ENCODE results near the gene DYDC1. TPM values are rescaled to one million over a fixed set of nuclear protein-coding genes. Genes with fewer than 3 reads are reported as not detected.
A peak's percentile ranks its signal among the peaks of the same experiment; 100 is the strongest.

DYDC1 gene
- total and polyA plus RNA-seq, 2 of the 13 experiments (the other 11 are each of a cell fraction or from before 2014, with no cell fraction given), result not detected

GRCh38 chr10:80289451-80290287 lies 66.9 kb downstream of the DYDC1 start, which contains the start of gene MAT1A (continued):
- peak; percentile 60 for TF ChIP-seq ARID5B (CRISPR knock-in tag; IDR thresholded peaks at IDR 0.05)
- TF ChIP-seq ZNF33A (CRISPR knock-in tag; IDR thresholded peaks at IDR 0.05; ENCODE audit: borderline replicate concordance), result no peak
- no peak for TF ChIP-seq ZNF614 (CRISPR knock-in tag; IDR thresholded peaks at IDR 0.05; ENCODE audit: borderline replicate concordance)
- TF ChIP-seq ZNF780A (CRISPR knock-in tag; IDR thresholded peaks at IDR 0.05), result no peak
- TF ChIP-seq MXI1 (IDR thresholded peaks at IDR 0.05; ENCODE audit: borderline replicate concordance, low read depth, low read length), result peak; percentile 92; the same call in 1 of the 3 replicates
- no peak for TF ChIP-seq RFX3 (CRISPR knock-in tag; IDR thresholded peaks at IDR 0.05)
- TF ChIP-seq HNRNPK (IDR thresholded peaks at IDR 0.05; ENCODE audit: low read depth, low read length, poor library complexity, severe bottlenecking), result no peak
- peak; percentile 62; the same call in 1 of the 2 replicates for TF ChIP-seq ZNF350 (CRISPR knock-in tag; IDR thresholded peaks at IDR 0.05; ENCODE audit: borderline replicate concordance, low read depth)
- TF ChIP-seq ZFP62 (CRISPR knock-in tag; IDR thresholded peaks at IDR 0.05), result no peak
- peak; percentile 44 for TF ChIP-seq RARA (CRISPR knock-in tag; IDR thresholded peaks at IDR 0.05)
- no peak for TF ChIP-seq TRAFD1 (CRISPR knock-in tag; IDR thresholded peaks at IDR 0.05; ENCODE audit: borderline replicate concordance)
- TF ChIP-seq PCBP2 (optimal IDR thresholded peaks at IDR 0.05; ENCODE audit: low read depth, low read length, poor library complexity, severe bottlenecking), result no peak
- TF ChIP-seq ZNF768 (CRISPR knock-in tag; IDR thresholded peaks at IDR 0.05), result no peak
- no peak for TF ChIP-seq ZNF160 (CRISPR knock-in tag; IDR thresholded peaks at IDR 0.05)
- TF ChIP-seq RBFOX2 (IDR thresholded peaks at IDR 0.05; ENCODE audit: low read depth, low read length), result no peak
- no peak for TF ChIP-seq PTBP1 (IDR thresholded peaks at IDR 0.05; ENCODE audit: low read depth, low read length, poor library complexity, severe bottlenecking)
- TF ChIP-seq, protein P1, sequence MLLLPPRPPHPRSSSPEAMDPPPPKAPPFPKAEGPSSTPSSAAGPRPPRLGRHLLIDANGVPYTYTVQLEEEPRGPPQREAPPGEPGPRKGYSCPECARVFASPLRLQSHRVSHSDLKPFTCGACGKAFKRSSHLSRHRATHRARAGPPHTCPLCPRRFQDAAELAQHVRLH (CRISPR knock-in tag; IDR thresholded peaks at IDR 0.05; ENCODE audit: borderline replicate concordance, low read depth), result no peak
- TF ChIP-seq SNAI1 (CRISPR knock-in tag; IDR thresholded peaks at IDR 0.05; ENCODE audit: borderline replicate concordance), result no peak
- TF ChIP-seq POLR2AphosphoS2 (IDR thresholded peaks at IDR 0.05; ENCODE audit: low read depth, low read length), result no peak
- no peak for TF ChIP-seq TOE1 (CRISPR knock-in tag; IDR thresholded peaks at IDR 0.05)
- TF ChIP-seq MAZ (IDR thresholded peaks at IDR 0.05; ENCODE audit: borderline replicate concordance, low read depth, low read length), result no peak
- 0 out of 2 replicates have a peak, but pooled peaks have one; percentile 31 for TF ChIP-seq MAZ (CRISPR knock-in tag; IDR thresholded peaks at IDR 0.05; ENCODE audit: low read depth)
- TF ChIP-seq ZNF552 (CRISPR knock-in tag; IDR thresholded peaks at IDR 0.05; ENCODE audit: borderline replicate concordance), result peak; percentile 57; the same call in 1 of the 2 replicates
- no peak for TF ChIP-seq JUNB (CRISPR knock-in tag; IDR thresholded peaks at IDR 0.05; ENCODE audit: borderline replicate concordance)

Measured in HepG2 (cell line).